Loucy (cell line): ENCODE measurements around the gene BCL2L14.

ENCODE experiments used
- H2AFZ ChIP-seq: fragments of 200-600 bp; sonication (generic); 2 replicates; pipeline ENCODE4 v1.6.0; 2016; ENCODE audit warnings: antibody characterized with exemption, mild to moderate bottlenecking, low read length, moderate library complexity
- H3F3A ChIP-seq: fragments of 200-600 bp; 2 replicates; pipeline ENCODE4 v1.6.0; 2016; ENCODE audit warnings: antibody characterized with exemption, low read depth, mild to moderate bottlenecking
- H3K27me3 ChIP-seq: fragments of 200-600 bp; sonication (generic); 2 replicates; pipeline ENCODE4 v1.6.1; 2014; ENCODE audit warnings: low read length, mild to moderate bottlenecking; ENCODE audit not compliant: insufficient read depth, poor library complexity, severe bottlenecking
- H3K36me3 ChIP-seq: fragments of 200-600 bp; sonication (generic); 2 replicates; pipeline ENCODE4 v1.6.1; 2016; ENCODE audit warnings: low read length; ENCODE audit not compliant: insufficient read depth
- H3K4me1 ChIP-seq: fragments of 200-600 bp; sonication (generic); 2 replicates; pipeline ENCODE4 v1.5.1; 2014; ENCODE audit warnings: low read length, mild to moderate bottlenecking; ENCODE audit not compliant: insufficient read depth, poor library complexity, severe bottlenecking
- H3K4me2 ChIP-seq: fragments of 200-600 bp; sonication (generic); 2 replicates; pipeline ENCODE4 v1.6.0; 2014; ENCODE audit warnings: antibody characterized with exemption, low read length, low read depth, mild to moderate bottlenecking; ENCODE audit not compliant: poor library complexity, severe bottlenecking
- H3K4me3 ChIP-seq: fragments of 200-600 bp; sonication (generic); 2 replicates; pipeline ENCODE4 v1.5.1; 2014; ENCODE audit warnings: low read length, mild to moderate bottlenecking, mixed read lengths; ENCODE audit not compliant: poor library complexity, severe bottlenecking
- H3K79me2 ChIP-seq: fragments of 200-600 bp; sonication (generic); 2 replicates; pipeline ENCODE4 v1.6.1; 2014; ENCODE audit warnings: low read length; ENCODE audit not compliant: insufficient read depth
- H3K9ac ChIP-seq: fragments of 200-600 bp; sonication (generic); 2 replicates; pipeline ENCODE4 v1.6.0; 2014; ENCODE audit warnings: mild to moderate bottlenecking, low read depth, low read length, moderate library complexity; ENCODE audit not compliant: poor library complexity, severe bottlenecking
- H3K9me2 ChIP-seq: fragments of 200-600 bp; sonication (generic); replicated peaks from 2 replicates; pipeline ENCODE4 v1.6.1; 2016; ENCODE audit warnings: low read depth, low read length, mixed read lengths
- H3K9me3 ChIP-seq: fragments of 200-600 bp; sonication (generic); 2 replicates; pipeline ENCODE4 v1.6.1; 2014; ENCODE audit warnings: mild to moderate bottlenecking, antibody characterized with exemption, low read length, low read depth; ENCODE audit not compliant: insufficient read depth
- H4K20me1 ChIP-seq: fragments of 200-600 bp; sonication (generic); 2 replicates; pipeline ENCODE4 v1.6.0; 2014; ENCODE audit warnings: antibody characterized with exemption, low read length, mild to moderate bottlenecking; ENCODE audit not compliant: insufficient read depth, poor library complexity, severe bottlenecking
- CTCF ChIP-seq: fragments of 200-600 bp; sonication (generic); conservative IDR thresholded peaks from 2 replicates; pipeline ENCODE4 v1.5.1; 2014; ENCODE audit warnings: mild to moderate bottlenecking, antibody characterized with exemption, low read length
- EZH2phosphoT487 ChIP-seq: fragments of 200-600 bp; IDR thresholded peaks from 2 replicates; pipeline ENCODE4 v1.6.1; 2018; ENCODE audit warnings: antibody characterized with exemption, mild to moderate bottlenecking, moderate library complexity, borderline replicate concordance

Gene BCL2L14

GRCh38 chr12:12072064-12072760, 1.5 kb downstream of the BCL2L14 start:
- Histone ChIP-seq H3K27me3 (no peaks in the 10 kb centered on the region), H3K4me2 (no peak overlapping the region), H3F3A (no peaks in the 10 kb centered on the region), H3K4me1 (no peaks in the 10 kb centered on the region), H2AFZ (no peak overlapping the region), H3K4me3 (no peak overlapping the region), H3K79me2 (no peaks in the 10 kb centered on the region), H3K9me3 (no peaks in the 10 kb centered on the region), H3K9me2 (no peaks in the 10 kb centered on the region), H3K36me3 (no peaks in the 10 kb centered on the region), H4K20me1 (no peaks in the 10 kb centered on the region), H3K9ac (no peak overlapping the region)
- no peak for TF ChIP-seq EZH2phosphoT487
- TF ChIP-seq CTCF = no peak

GRCh38 chr12:12079291-12079690, 8.6 kb downstream of the BCL2L14 start:
- TF ChIP-seq CTCF (no peak), EZH2phosphoT487 (no peak)
- H3K27me3 ChIP-seq = no peaks in the 10 kb centered on the region
- no peaks in the 10 kb centered on the region for H3K79me2 ChIP-seq
- H3K4me1 ChIP-seq = no peaks in the 10 kb centered on the region
- no peak overlapping the region for H3K9ac ChIP-seq
- H4K20me1 ChIP-seq = no peaks in the 10 kb centered on the region
- no peak overlapping the region for H3K4me2 ChIP-seq
- no peak overlapping the region for H2AFZ ChIP-seq
- H3F3A ChIP-seq = no peaks in the 10 kb centered on the region
- no peaks in the 10 kb centered on the region for H3K9me3 ChIP-seq
- H3K36me3 ChIP-seq = no peaks in the 10 kb centered on the region
- H3K4me3 ChIP-seq = no peak overlapping the region
- no peaks in the 10 kb centered on the region for H3K9me2 ChIP-seq

GRCh38 chr12:12081836-12082497, 11.2 kb downstream of the BCL2L14 start:
- H3K27me3 ChIP-seq = no peaks in the 10 kb centered on the region
- no peak overlapping the region for H3K9ac ChIP-seq
- H3K9me3 ChIP-seq = no peaks in the 10 kb centered on the region
- H3K79me2 ChIP-seq = no peaks in the 10 kb centered on the region
- no peaks in the 10 kb centered on the region for H3F3A ChIP-seq
- TF ChIP-seq CTCF (peak; percentile 43), EZH2phosphoT487 (no peak)
- no peak overlapping the region for H3K4me2 ChIP-seq
- no peak overlapping the region for H3K4me3 ChIP-seq
- no peaks in the 10 kb centered on the region for H3K9me2 ChIP-seq
- H3K4me1 ChIP-seq = no peaks in the 10 kb centered on the region
- no peaks in the 10 kb centered on the region for H4K20me1 ChIP-seq
- H3K36me3 ChIP-seq = no peaks in the 10 kb centered on the region
- H2AFZ ChIP-seq = no peak overlapping the region
